ENCODE results near the gene PACRG.

The PACRG gene

DNA sequence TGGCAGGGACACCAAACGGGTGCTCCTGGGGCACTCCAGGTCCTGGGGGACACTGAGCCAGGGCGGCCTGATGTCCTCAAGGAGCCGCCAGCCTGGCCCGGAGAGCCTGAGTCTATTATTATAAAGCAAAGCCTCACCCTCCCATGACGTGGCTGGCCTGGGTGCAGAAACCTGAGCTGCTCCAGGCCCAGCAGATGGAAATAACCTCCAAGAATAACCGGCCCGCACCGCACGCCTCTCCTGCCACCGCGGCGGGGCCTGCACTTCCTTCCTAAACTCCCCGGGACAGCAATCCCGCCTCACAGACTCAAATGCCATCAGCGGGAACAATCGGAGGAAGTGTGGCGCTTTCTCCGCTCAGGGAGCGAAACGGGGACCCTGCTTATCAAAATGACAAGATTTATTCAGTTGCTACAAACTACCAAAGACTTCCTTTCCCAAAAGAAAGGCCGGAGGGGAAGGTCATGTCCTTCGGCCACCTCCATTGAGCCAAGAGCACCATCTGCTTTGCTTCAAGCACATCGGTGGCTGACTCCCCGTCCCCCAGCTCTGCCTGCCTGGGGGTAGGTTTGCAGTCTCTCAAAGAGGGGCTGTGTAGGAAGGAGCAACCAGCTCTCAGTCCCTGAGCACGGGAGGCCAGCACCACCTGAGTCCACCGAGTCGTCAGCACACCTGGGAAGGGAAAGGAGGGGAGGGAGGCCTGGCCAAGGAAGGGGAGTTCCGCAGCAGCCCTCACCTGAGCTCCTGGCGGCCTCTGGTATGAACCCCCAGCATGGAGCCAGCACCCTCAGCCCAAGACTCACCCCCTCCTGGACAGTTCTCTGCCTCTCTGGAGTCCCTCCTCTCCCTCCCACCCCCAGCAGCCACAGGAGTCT lies 608.1 kb downstream of the PACRG start:
- TF ChIP-seq, protein P1, sequence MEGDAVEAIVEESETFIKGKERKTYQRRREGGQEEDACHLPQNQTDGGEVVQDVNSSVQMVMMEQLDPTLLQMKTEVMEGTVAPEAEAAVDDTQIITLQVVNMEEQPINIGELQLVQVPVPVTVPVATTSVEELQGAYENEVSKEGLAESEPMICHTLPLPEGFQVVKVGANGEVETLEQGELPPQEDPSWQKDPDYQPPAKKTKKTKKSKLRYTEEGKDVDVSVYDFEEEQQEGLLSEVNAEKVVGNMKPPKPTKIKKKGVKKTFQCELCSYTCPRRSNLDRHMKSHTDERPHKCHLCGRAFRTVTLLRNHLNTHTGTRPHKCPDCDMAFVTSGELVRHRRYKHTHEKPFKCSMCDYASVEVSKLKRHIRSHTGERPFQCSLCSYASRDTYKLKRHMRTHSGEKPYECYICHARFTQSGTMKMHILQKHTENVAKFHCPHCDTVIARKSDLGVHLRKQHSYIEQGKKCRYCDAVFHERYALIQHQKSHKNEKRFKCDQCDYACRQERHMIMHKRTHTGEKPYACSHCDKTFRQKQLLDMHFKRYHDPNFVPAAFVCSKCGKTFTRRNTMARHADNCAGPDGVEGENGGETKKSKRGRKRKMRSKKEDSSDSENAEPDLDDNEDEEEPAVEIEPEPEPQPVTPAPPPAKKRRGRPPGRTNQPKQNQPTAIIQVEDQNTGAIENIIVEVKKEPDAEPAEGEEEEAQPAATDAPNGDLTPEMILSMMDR (IDR thresholded peaks at IDR 0.05), result no peak

DNA sequence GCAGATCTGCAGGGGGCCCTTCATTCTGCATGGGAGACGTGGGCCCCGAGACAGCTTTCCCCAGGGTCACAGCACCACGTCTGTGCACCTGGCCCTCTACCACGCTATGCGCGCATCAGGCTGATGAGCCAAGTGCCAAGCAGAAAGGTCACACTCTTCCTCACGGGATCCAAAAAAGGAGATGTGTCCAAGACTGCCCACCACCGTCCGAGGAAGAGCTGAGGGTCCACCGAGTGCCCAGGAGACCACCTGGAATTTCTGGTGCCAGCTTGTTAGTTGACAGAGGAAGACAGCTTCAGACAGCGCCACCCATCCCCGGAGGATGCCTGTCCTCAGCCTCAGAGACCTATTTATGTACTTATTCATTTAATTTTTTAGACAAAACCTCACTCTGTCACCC lies 609.2 kb downstream of the PACRG start:
- TF ChIP-seq, protein P1 (IDR thresholded peaks at IDR 0.05), result no peak

DNA sequence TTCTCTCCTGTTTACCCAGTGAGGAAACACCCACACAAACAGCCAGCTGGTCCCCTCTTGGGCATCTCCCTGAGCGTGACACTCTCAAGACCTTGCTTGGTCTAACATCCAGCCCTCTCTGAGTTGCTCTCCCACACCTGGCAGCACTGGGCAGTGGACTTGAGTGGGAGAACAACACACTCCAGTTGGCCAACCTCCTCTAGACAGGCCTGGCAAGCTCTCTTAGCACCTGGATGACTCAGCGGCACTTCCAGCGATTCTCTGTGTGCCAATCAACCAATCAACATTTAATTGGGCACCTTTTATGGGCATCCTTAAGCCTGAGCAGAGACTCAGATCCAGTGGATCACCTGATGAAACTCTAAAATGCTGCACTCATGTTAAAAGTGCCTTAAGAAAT lies 610.2 kb downstream of the PACRG start:
- TF ChIP-seq, protein P1 (IDR thresholded peaks at IDR 0.05), result no peak

DNA sequence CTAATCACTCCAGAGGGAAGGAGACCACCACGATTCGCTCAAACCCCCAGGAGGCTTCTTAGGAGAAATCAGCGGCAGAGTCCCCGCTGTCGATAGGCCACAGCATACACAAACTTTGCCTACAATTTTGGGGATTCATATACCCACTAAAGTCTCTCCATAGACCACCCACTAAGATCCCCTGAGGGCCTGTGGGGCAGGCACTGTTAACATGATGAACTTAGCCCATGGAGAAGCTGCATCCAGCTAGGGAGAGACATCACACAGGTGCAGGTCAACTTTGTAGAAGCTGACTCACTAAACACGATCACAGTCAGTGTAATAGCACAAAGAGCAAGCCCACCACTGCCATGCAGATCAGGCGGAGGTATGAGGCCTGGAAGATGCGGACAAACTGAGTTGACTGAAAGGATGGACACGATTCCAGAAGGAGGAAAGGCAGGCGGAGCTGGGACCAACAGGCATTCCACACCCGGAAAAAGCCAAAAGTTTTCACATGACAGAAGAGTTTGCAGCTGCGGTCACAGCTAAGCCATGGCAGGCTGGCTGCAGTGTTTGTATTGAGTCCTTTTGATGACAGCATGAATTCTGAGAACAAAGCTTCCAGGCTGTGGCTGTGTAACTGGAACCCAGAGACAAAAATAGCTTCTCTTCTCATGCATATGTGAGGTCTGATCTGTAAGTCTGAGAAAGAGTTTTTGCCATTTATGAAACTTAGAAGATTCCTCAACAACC lies 611.1 kb downstream of the PACRG start:
- TF ChIP-seq, protein P1 (IDR thresholded peaks at IDR 0.05), result no peak

- TF ChIP-seq, protein P1 (IDR thresholded peaks at IDR 0.05), result no peak
Observed at GRCh38 chr6:163339466-163339865, 611.7 kb downstream of the PACRG start.

GRCh38 chr6:163340201-163340887 lies 612.6 kb downstream of the PACRG start:
- TF ChIP-seq, protein P1 (IDR thresholded peaks at IDR 0.05), result no peak; the same call in 1 of the 2 replicates

DNA sequence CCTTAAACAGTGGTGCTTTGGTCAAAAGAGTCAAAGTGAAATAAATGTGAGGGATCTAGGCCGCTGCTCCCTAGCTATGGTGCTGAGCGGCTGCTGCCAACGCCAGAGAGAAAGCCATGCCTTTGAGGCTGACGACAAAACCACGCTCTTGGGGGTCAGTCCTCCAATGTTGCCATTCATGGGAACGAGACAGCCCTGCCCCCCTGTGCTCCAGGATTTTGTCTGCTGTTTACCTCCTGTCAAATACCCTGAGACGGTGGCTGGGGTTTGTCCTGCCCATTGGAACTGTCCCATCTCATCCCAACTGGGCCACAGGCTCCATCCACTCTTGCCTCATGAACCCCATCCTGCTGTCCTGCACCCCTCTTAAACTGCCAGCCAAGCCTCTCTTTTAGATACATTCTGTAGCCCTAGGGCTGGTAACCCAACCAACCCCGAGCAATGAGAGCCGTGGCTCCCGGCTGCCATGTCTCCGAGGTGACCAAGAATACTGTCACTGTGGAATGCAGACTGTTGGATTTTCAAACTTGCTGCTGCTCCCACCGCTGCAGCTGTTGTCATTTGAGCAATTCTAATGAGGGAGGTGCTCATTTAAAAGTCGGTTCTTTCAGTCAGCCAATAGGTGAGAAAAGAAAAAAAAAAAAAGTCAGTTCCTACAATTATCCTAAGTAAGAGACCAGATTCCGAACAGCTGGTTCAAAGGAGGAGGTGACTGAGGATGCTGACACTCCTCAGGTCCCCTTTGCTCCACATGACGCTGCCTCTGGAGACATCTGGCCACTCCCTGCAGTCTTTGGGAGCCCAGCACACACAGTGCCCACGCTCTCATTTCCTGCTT lies 613.7 kb downstream of the PACRG start:
- TF ChIP-seq, protein P1 (IDR thresholded peaks at IDR 0.05), result no peak
